Stimulated activated naive CD4-positive, alpha-beta T cell treated with Interleukin-2 at 50 U/mL for 16 hours (primary cell): ENCODE results near the gene ZNF662.
"Not testable (repeated sequence)": the region's sequence is repeated elsewhere in the genome, so short reads cannot be mapped to it uniquely, and the experiment has no call there.

Experiments used
- DNase-seq: peaks from one replicate; lab custom pipeline; 2025; lab: John Stamatoyannopoulos, UW

The ZNF662 gene

GRCh38 chr3:42906070-42906847 lies at the start of gene ZNF662:
Gene ZNF662 (plus strand): TSS chr3:42906142. CDS start chr3:42908115, 1,973 bp downstream.
- DNase-seq, result no peak

- no peak for DNase-seq
These were observed 49.4 kb upstream of the ZNF662 start for GRCh38 chr3:42856544-42856943.

DNA sequence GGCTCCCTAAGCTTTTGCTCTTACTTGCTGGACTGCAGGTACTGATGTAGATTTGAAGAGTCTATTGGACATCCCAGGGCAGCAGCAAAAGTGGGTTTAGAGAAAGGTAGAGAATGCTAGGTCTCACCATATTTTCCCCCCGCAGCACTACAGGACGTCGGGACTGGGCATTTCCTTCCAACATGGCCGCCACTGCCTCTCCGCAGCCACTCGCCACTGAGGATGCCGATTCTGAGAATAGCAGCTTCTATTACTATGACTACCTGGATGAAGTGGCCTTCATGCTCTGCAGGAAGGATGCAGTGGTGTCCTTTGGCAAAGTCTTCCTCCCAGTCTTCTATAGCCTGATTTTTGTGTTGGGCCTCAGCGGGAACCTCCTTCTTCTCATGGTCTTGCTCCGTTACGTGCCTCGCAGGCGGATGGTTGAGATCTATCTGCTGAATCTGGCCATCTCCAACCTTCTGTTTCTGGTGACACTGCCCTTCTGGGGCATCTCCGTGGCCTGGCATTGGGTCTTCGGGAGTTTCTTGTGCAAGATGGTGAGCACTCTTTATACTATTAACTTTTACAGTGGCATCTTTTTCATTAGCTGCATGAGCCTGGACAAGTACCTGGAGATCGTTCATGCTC lies 41.5 kb upstream of the ZNF662 start:
- DNase-seq, result no peak

- no peak for DNase-seq
These were observed 40.7 kb upstream of the ZNF662 start for GRCh38 chr3:42865256-42865655.

GRCh38 chr3:42867138-42867537 lies 38.8 kb upstream of the ZNF662 start:
- DNase-seq, result no peak

GRCh38 chr3:42868841-42869240 lies 37.1 kb upstream of the ZNF662 start:
- no peak for DNase-seq

DNA sequence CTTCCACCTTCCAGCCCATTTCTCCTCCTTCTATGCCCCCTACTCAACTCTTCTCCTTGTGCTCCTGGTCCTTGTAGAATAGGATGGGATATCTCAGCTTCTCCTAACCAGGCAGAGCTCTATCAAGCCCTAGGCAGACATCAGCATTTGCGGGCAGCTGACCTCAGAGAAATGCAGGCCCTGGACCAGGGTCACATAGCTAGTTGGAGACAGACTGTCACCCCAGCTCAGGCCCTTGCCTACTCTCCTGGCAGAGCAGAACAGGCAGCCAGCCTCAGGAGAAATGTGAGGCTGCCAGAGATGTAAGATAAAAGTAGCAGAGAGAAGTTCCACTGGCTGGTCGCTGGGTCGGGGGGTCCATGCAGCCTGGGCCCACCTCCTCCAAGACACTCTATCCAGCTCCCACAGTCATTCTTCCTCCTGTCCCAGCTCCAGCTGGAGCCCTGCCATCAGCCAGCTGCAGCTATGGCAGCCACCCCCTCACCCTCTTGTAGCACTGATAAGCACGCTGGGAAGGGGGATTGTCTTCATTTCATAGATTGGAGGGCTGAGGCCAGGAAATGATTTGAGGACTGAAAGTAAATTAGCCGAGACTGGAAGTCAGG lies 34.2 kb upstream of the ZNF662 start:
- no peak for DNase-seq

DNA sequence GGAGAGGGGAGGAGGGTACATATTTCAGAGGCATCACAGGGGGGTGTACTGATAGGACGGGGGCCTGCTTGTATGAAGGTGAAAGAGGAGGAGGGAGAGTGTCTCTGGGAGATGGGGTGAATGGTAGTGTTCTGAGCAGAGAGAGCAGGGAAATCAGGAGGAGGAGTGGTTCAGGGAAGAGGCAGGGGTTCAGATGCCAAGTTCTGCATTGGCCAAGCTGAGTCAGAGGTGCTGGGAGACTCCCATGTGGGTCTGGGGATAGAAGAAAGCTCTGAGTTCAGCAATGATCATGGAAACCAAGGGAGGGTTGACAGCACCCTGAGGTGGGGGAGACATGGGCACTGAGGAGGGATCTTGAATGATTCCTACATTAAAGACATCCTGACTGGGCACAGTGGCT lies 33.2 kb upstream of the ZNF662 start:
- no peak for DNase-seq

- no peak for DNase-seq
These were observed 32.5 kb upstream of the ZNF662 start for GRCh38 chr3:42873221-42873982.

DNA sequence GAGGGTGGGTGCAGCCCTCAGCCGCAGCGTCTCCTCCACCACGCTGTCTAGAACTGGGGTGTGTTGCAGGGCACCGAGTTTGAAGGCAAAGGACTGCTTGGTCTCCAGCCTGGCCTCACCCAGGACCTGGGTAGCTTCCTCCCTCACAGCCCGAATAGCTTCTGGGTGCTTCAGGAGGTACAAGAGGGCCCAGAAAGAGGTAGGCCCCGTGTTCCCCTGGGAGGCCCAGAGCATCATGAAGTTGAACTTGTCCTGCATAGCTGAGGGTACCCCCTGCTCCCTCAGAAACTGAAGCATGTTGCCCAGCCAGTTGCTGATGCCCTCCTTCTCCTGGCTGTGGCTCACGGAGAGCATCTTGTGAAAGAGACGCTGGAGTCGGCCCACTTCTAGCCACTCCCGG lies 31.2 kb upstream of the ZNF662 start:
- no peak for DNase-seq

- DNase-seq, result no peak
These were observed 30.4 kb upstream of the ZNF662 start, which contains the start of gene CYP8B1 for GRCh38 chr3:42875325-42876151. Gene CYP8B1 (minus strand): TSS chr3:42875879. CDS start chr3:42875816, 63 bp downstream.

DNA sequence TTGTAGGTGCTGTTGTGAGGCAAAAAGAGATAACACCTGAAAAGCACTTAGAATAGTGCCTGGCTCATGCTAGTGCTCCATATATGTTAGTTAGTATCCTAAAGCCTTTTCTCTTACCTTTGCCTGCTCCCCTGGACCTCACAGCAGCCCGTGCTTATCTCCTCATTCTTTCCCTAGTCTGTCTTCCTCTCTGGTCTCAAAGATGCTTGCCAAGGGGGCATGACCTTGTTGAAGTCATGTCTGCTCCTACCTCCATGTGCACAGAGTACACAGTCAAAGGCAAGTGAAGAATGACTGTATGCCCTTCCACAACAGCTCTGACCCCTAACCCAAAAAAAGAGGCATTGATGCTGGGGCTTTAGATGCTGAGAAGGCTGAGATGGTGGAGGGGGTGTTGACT lies 29.5 kb upstream of the ZNF662 start:
- DNase-seq, result no peak

- DNase-seq, result no peak
These were observed 28.8 kb upstream of the ZNF662 start for GRCh38 chr3:42876940-42877720.

GRCh38 chr3:42877881-42878280 lies 28.1 kb upstream of the ZNF662 start:
- no peak for DNase-seq

DNA sequence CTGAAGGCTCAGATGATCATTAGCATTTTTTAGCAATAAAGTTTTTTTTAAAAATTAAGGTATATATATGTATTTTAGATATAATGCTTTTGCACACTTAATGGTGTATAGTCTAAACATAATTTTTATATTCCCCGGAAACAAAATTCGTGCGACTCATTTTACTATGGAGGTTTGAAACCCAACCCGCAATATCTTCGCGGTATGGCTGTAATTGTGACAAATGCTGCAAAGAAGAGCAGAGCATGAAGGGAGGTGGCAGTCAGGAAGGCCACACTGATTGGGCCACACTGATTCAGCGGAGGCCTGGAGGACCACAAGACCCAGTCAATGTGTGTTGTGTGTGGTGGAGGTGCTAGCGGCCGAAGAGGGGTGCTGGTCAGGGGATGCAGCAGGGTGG lies 25.8 kb upstream of the ZNF662 start:
- DNase-seq, result no peak

DNA sequence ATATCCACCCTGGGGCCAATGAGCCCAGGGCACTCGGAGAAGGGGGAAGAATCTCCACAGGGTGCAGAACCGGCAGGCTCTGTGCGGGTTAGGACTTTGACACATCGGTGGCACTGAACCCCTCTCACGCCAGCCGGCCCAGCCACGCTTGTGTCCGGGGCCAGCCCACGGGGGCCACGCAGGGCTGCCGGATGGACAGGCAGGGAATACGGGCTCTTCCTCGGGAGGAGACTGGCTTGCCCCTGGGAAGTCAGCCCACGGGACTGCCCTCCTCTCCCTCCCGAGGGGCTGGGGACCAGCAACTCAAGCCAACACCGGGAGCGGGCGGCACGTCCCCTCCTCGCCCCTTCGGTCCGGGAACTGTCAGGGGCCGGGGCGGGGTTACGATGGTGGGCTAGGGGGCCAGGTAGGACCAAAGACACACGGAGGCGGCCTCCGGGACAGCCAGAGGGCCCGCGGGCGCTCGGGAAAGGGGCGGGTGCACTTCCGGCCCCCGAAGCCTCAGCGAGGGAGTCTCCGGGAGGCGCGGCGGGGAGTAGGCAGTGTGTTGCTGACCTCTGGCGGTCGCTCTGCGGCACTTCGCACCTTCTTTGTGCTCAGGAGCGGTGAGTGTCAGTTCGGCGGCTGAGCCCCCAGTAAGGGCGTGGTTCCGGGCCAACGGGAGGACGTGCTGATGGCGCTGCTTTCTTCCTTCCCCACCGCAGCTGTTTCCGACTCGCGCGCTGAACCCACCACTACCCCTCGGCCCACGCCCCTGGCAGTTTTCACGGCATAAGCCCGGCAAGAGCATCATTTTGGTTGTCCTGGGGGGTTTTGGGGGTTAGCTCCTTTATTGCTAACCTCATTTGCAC lies 25.1 kb upstream of the ZNF662 start:
- DNase-seq, result peak; percentile 82

- not testable (repeated sequence) for DNase-seq
These were observed 22.6 kb upstream of the ZNF662 start for GRCh38 chr3:42883251-42883930.

GRCh38 chr3:42884324-42884723 lies 21.6 kb upstream of the ZNF662 start:
- DNase-seq, result no peak

- no peak for DNase-seq
These were observed 19.6 kb upstream of the ZNF662 start for GRCh38 chr3:42886294-42886822.
